ENCODE data around the gene NINL.
"Not testable (repeated sequence)": the region's sequence is repeated elsewhere in the genome, so short reads cannot be mapped to it uniquely, and the experiment has no call there.

NINL gene

GRCh38 chr20:25550645-25551337 lies 34.5 kb downstream of the NINL start:
- peaks cover 41% of the 10 kb centered on the region for H3K4me1 ChIP-seq (ENCODE audit: control insufficient read depth, insufficient read depth, low read length)
- not testable (repeated sequence) for H3K9me3 ChIP-seq (ENCODE audit: control insufficient read depth, insufficient read depth, low read depth, low read length); H3K36me3 ChIP-seq (ENCODE audit: control insufficient read depth, insufficient read depth, low read length); H3K27ac ChIP-seq (ENCODE audit: low read depth, low read length); H3K27me3 ChIP-seq (ENCODE audit: control insufficient read depth, insufficient read depth, low read length); H3K9ac ChIP-seq (ENCODE audit: low read length); H3K4me3 ChIP-seq (ENCODE audit: low read depth, low read length)

DNA sequence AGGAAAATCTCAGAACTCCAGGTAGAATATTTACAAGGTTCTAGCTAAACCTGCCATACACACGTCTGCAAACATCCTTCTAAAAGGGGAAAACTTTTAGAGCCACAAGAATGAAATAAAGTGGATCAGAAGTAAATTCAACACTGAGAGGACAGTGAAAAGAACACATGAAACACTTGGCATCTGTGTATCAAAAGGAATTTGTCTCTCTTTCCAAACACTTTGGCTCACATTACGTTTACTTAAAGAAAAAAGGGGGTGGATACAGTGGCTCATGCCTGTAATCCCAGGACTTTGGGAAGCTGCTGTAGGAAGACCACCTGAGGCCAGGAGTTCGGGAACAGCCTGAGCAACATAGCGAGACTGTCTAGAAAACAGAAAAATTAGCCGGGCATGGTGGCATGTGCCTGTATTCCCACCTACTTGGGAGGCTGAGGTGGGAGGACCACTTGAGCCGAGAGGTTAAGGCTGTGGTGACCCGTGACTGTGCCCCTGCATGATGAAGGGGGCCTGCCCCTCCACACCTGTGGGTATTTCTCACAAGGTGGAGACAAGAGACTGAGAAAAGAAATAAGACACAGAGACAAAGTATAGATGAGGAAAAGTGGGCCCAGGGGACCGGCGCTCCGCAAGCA lies 35.4 kb downstream of the NINL start:
- H3K9me3 ChIP-seq (ENCODE audit: control insufficient read depth, insufficient read depth, low read depth, low read length): no peaks in the 10 kb centered on the region
- H3K36me3 ChIP-seq (ENCODE audit: control insufficient read depth, insufficient read depth, low read length): no peaks in the 10 kb centered on the region
- H3K4me3 ChIP-seq (ENCODE audit: low read depth, low read length): no peak overlapping the region
- 0 out of 2 replicates have a peak overlapping the region, but pooled peaks have one; percentile 15 for H3K27ac ChIP-seq (ENCODE audit: low read depth, low read length)
- peaks cover 49% of the 10 kb centered on the region for H3K4me1 ChIP-seq (ENCODE audit: control insufficient read depth, insufficient read depth, low read length)
- no peak overlapping the region for H3K9ac ChIP-seq (ENCODE audit: low read length)
- no peaks in the 10 kb centered on the region for H3K27me3 ChIP-seq (ENCODE audit: control insufficient read depth, insufficient read depth, low read length)

DNA sequence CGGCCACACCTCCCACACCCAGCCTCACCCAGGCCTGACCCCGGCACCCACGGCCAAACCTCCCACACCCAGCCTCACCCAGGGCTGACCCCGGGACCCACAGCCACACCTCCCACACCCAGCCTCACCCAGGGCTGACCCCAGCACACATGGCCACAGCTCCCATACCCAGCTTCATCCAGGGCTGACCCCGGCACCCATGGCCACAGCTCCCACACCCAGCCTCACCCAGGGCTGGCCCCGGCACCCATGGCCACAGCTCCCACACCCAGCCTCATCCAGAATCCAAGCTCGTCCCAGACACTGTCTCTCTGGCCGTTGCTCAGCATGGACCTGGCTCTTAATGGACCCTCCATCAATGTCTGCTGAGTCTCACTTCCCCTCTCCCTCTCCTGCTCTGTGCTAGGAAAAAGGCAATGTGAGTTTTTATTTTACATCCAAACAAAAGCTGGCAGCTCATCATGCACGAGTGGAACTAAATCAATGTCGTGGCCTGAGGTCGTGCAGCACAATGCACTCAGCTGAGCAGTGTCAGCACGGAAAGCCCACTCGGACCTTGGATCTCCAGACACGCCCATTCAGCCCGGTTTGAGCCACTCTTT lies 36.1 kb downstream of the NINL start:
- Histone ChIP-seq H3K9ac (ENCODE audit: low read length) (peak overlapping the region; percentile 15), H3K9me3 (ENCODE audit: control insufficient read depth, insufficient read depth, low read depth, low read length) (no peaks in the 10 kb centered on the region), H3K27ac (ENCODE audit: low read depth, low read length) (no peak overlapping the region), H3K4me1 (ENCODE audit: control insufficient read depth, insufficient read depth, low read length) (peaks cover 56% of the 10 kb centered on the region), H3K36me3 (ENCODE audit: control insufficient read depth, insufficient read depth, low read length) (no peaks in the 10 kb centered on the region), H3K27me3 (ENCODE audit: control insufficient read depth, insufficient read depth, low read length) (no peaks in the 10 kb centered on the region), H3K4me3 (ENCODE audit: low read depth, low read length) (no peak overlapping the region)

GRCh38 chr20:25548613-25549086 lies 36.7 kb downstream of the NINL start:
- Histone ChIP-seq H3K9ac (ENCODE audit: low read length) (no peak overlapping the region), H3K4me1 (ENCODE audit: control insufficient read depth, insufficient read depth, low read length) (peaks cover 53% of the 10 kb centered on the region), H3K27me3 (ENCODE audit: control insufficient read depth, insufficient read depth, low read length) (no peaks in the 10 kb centered on the region), H3K36me3 (ENCODE audit: control insufficient read depth, insufficient read depth, low read length) (no peaks in the 10 kb centered on the region), H3K27ac (ENCODE audit: low read depth, low read length) (no peak overlapping the region), H3K4me3 (ENCODE audit: low read depth, low read length) (no peak overlapping the region), H3K9me3 (ENCODE audit: control insufficient read depth, insufficient read depth, low read depth, low read length) (no peaks in the 10 kb centered on the region)

DNA sequence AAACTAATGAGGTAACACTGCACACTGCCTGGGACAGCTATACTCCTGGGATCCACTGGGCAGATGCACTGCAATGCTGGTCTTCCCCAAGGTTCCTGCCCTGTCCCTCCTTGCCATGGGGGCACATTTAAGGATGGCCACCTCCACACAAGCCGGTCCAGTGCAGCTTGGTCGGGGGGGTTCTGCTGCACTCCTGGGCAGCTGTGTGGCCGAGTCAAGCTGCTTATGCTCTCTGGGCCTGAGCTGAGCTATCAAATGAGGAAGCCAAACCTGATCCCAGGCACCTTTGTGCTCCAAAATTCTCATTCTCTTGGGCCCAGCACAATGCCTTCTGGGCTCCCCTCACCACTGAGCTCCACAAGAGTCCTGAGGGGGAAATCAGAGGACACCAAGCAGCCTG lies 37.3 kb downstream of the NINL start:
- Histone ChIP-seq H3K36me3 (ENCODE audit: control insufficient read depth, insufficient read depth, low read length) (no peaks in the 10 kb centered on the region), H3K27ac (ENCODE audit: low read depth, low read length) (no peak overlapping the region), H3K4me1 (ENCODE audit: control insufficient read depth, insufficient read depth, low read length) (peaks cover 56% of the 10 kb centered on the region), H3K4me3 (ENCODE audit: low read depth, low read length) (no peak overlapping the region), H3K27me3 (ENCODE audit: control insufficient read depth, insufficient read depth, low read length) (no peaks in the 10 kb centered on the region), H3K9ac (ENCODE audit: low read length) (no peak overlapping the region), H3K9me3 (ENCODE audit: control insufficient read depth, insufficient read depth, low read depth, low read length) (no peaks in the 10 kb centered on the region)

GRCh38 chr20:25547063-25547462 lies 38.3 kb downstream of the NINL start:
- H3K4me1 ChIP-seq (ENCODE audit: control insufficient read depth, insufficient read depth, low read length): peaks cover 56% of the 10 kb centered on the region
- H3K9me3 ChIP-seq (ENCODE audit: control insufficient read depth, insufficient read depth, low read depth, low read length): no peaks in the 10 kb centered on the region
- H3K9ac ChIP-seq (ENCODE audit: low read length): no peak overlapping the region
- no peaks in the 10 kb centered on the region for H3K27me3 ChIP-seq (ENCODE audit: control insufficient read depth, insufficient read depth, low read length)
- no peak overlapping the region for H3K27ac ChIP-seq (ENCODE audit: low read depth, low read length)
- no peaks in the 10 kb centered on the region for H3K36me3 ChIP-seq (ENCODE audit: control insufficient read depth, insufficient read depth, low read length)
- H3K4me3 ChIP-seq (ENCODE audit: low read depth, low read length): no peak overlapping the region

GRCh38 chr20:25546048-25546447 lies 39.3 kb downstream of the NINL start:
- H3K27ac ChIP-seq (ENCODE audit: low read depth, low read length): no peak overlapping the region
- H3K9ac ChIP-seq (ENCODE audit: low read length): no peak overlapping the region
- H3K4me3 ChIP-seq (ENCODE audit: low read depth, low read length): no peak overlapping the region
- H3K9me3 ChIP-seq (ENCODE audit: control insufficient read depth, insufficient read depth, low read depth, low read length): no peaks in the 10 kb centered on the region
- no peaks in the 10 kb centered on the region for H3K36me3 ChIP-seq (ENCODE audit: control insufficient read depth, insufficient read depth, low read length)
- no peaks in the 10 kb centered on the region for H3K27me3 ChIP-seq (ENCODE audit: control insufficient read depth, insufficient read depth, low read length)
- H3K4me1 ChIP-seq (ENCODE audit: control insufficient read depth, insufficient read depth, low read length): peaks cover 53% of the 10 kb centered on the region

GRCh38 chr20:25545171-25545570 lies 40.2 kb downstream of the NINL start:
- peak overlapping the region; percentile 22; the same call in 1 of the 2 replicates for H3K27ac ChIP-seq (ENCODE audit: low read depth, low read length)
- H3K9me3 ChIP-seq (ENCODE audit: control insufficient read depth, insufficient read depth, low read depth, low read length): no peaks in the 10 kb centered on the region
- no peaks in the 10 kb centered on the region for H3K36me3 ChIP-seq (ENCODE audit: control insufficient read depth, insufficient read depth, low read length)
- H3K27me3 ChIP-seq (ENCODE audit: control insufficient read depth, insufficient read depth, low read length): no peaks in the 10 kb centered on the region
- peaks cover 56% of the 10 kb centered on the region for H3K4me1 ChIP-seq (ENCODE audit: control insufficient read depth, insufficient read depth, low read length)
- H3K9ac ChIP-seq (ENCODE audit: low read length): no peak overlapping the region
- H3K4me3 ChIP-seq (ENCODE audit: low read depth, low read length): no peak overlapping the region

DNA sequence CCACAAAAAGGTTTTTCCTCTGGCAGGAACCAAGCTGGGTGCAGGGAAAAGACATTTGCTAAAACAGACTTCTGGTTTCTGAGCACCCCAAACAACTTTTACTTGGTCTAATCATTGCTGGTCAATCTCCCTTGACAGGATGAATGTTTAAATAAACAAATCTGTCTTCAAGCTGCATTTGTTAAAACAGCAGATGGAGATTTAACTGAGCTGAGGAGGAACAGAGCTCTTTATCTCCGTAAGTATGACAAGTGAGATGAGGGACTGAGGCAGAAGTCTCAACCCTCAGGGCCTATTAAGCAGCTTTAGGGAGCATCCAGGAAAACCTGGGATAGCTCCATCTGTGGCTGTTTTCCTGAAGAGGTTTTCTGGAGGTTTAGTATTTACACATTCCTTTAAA lies 40.6 kb downstream of the NINL start:
- no peaks in the 10 kb centered on the region for H3K9me3 ChIP-seq (ENCODE audit: control insufficient read depth, insufficient read depth, low read depth, low read length)
- H3K4me3 ChIP-seq (ENCODE audit: low read depth, low read length): no peak overlapping the region
- peaks cover 56% of the 10 kb centered on the region for H3K4me1 ChIP-seq (ENCODE audit: control insufficient read depth, insufficient read depth, low read length)
- H3K36me3 ChIP-seq (ENCODE audit: control insufficient read depth, insufficient read depth, low read length): no peaks in the 10 kb centered on the region
- no peak overlapping the region for H3K9ac ChIP-seq (ENCODE audit: low read length)
- no peaks in the 10 kb centered on the region for H3K27me3 ChIP-seq (ENCODE audit: control insufficient read depth, insufficient read depth, low read length)
- H3K27ac ChIP-seq (ENCODE audit: low read depth, low read length): no peak overlapping the region; the same call in 1 of the 2 replicates

GRCh38 chr20:25544311-25544710 lies 41.0 kb downstream of the NINL start:
- no peaks in the 10 kb centered on the region for H3K36me3 ChIP-seq (ENCODE audit: control insufficient read depth, insufficient read depth, low read length)
- no peak overlapping the region; the same call in 1 of the 2 replicates for H3K27ac ChIP-seq (ENCODE audit: low read depth, low read length)
- no peaks in the 10 kb centered on the region for H3K27me3 ChIP-seq (ENCODE audit: control insufficient read depth, insufficient read depth, low read length)
- peaks cover 55% of the 10 kb centered on the region for H3K4me1 ChIP-seq (ENCODE audit: control insufficient read depth, insufficient read depth, low read length)
- H3K9me3 ChIP-seq (ENCODE audit: control insufficient read depth, insufficient read depth, low read depth, low read length): no peaks in the 10 kb centered on the region
- no peak overlapping the region for H3K9ac ChIP-seq (ENCODE audit: low read length)
- H3K4me3 ChIP-seq (ENCODE audit: low read depth, low read length): no peak overlapping the region

DNA sequence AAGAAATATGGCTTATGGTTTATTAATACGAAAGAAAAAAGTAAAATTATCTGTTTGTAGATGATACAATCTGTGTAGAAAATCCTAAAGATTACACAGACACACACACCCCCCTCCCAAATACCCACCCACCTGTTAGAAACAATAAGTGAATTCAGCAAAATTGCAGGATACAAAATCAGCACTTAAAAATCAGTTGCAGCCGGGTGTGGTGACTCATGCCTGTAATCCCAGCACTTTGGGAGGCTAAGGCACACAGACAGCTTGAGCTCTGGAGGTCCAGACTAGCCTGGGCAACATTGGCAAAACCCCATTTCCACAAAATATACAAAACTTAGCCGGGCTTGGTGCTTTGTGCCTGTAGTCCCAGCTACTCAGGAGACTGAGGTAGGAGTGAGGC lies 42.3 kb downstream of the NINL start:
- H3K4me1 ChIP-seq (ENCODE audit: control insufficient read depth, insufficient read depth, low read length): peaks cover 55% of the 10 kb centered on the region
- no peaks in the 10 kb centered on the region for H3K9me3 ChIP-seq (ENCODE audit: control insufficient read depth, insufficient read depth, low read depth, low read length)
- peaks cover 3% of the 10 kb centered on the region; the same call in 1 of the 2 replicates for H3K36me3 ChIP-seq (ENCODE audit: control insufficient read depth, insufficient read depth, low read length)
- no peak overlapping the region for H3K27ac ChIP-seq (ENCODE audit: low read depth, low read length)
- H3K4me3 ChIP-seq (ENCODE audit: low read depth, low read length): no peak overlapping the region
- H3K27me3 ChIP-seq (ENCODE audit: control insufficient read depth, insufficient read depth, low read length): no peaks in the 10 kb centered on the region
- no peak overlapping the region for H3K9ac ChIP-seq (ENCODE audit: low read length)
